ENCODE measurements around the gene TMEM198.

TMEM198 gene

GRCh38 chr2:219538956-219539788, 4.7 kb upstream of the TMEM198 start:
- no peak overlapping the region for H3K4me3 ChIP-seq (ENCODE audit: low read length)
- no peak for DNase-seq (ENCODE audit: low read depth, low spot score)

DNA sequence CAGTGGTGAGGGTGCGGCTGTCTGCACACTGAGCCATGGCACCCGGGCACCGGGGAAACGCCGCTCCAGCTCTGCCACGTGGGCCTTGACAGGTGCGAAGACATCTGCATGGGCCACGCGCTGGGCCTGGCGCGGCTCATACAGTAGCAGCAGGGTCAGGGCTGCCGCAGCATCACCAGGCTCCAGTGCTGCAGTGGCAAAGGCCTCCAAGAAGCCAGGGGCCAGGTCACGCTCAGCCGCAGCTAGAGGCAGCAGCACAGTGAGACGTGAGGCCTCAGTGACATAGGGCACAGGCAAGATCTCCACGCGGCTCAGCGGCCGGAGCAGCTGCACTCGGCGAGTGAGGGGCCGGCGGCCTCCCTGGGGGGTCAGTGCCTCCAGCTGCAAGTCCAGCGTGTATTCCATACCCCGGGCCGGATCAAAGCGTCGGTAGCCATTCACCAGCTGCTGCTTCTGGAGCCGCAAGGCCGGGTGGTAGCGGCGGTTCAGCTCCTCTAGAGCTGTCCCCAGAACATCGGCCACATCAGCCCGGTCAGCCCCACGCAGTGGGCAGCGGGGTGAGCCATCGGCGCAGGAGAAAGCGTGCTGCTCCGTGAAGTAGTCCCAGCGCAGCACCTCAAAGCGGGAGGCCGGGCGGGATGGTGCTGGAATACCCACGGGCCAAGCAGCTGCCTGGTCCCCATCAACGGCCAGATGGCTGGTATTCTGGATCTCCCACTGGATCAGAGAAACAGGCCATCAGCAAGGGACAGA, 3.7 kb upstream of the TMEM198 start:
- no peak overlapping the region for H3K4me3 ChIP-seq (ENCODE audit: low read length)
- no peak for DNase-seq (ENCODE audit: low read depth, low spot score)

- DNase-seq (ENCODE audit: low read depth, low spot score), result no peak
- no peak overlapping the region for H3K4me3 ChIP-seq (ENCODE audit: low read length)
These were observed 2.9 kb upstream of the TMEM198 start for GRCh38 chr2:219540784-219541504.

- DNase-seq (ENCODE audit: low read depth, low spot score), result peak; percentile 76
- H3K4me3 ChIP-seq (ENCODE audit: low read length), result peak overlapping the region; percentile 45
These were observed 2.1 kb upstream of the TMEM198 start for GRCh38 chr2:219541611-219542180.

DNA sequence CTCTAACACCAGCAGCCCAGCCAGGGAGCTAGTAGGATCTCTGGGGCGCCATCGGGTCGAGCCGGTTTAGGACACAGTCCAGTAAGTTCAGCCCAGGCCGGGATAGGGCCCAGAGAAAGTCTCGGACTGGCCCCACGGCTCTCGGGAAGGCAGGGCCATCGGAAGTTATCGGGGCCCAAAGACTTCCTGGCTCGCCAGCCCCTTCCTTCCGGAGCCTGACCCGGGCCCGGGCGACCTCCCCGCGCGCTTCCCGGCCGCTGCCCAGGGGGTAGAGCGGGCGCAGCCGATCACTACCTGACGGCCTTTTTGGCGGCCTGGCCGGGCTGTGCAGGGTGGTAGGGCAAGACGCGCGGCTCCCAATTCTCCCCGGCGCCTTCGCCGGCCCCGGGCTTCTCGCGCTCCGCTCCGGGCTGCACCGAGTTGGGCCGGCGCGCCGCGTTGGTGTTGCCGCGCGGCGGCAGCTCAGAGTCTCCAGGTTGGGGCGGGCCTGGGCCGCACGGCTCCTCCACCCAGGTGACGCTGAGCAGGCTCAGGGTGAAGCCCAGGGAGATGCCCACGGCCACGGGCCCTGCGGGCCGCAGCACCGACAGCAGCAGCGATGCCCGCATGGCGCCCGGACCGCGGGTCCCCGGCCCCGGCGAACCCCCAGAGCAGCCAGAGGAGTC, 765 bp upstream of the TMEM198 start:
- peak overlapping the region; percentile 61 for H3K4me3 ChIP-seq (ENCODE audit: low read length)
- DNase-seq (ENCODE audit: low read depth, low spot score), result no peak

DNA sequence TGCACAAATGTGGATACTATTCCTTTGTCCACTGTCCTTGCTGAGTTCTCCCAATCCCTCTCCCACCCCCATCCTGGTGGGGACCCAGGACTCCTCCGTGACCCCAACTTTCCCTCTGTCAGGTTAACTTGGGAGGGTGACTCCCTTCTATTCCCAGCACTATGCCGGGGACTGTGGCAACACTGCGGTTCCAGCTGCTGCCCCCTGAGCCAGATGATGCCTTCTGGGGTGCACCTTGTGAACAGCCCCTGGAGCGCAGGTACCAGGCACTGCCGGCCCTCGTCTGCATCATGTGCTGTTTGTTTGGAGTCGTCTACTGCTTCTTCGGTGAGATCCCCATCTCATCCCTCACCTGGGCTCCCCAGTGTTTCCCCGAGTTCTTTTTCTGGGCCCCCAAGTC, 739 bp downstream of the TMEM198 start:
- DNase-seq (ENCODE audit: low read depth, low spot score), result no peak
- peak overlapping the region; percentile 61; the same call in 1 of the 2 replicates for H3K4me3 ChIP-seq (ENCODE audit: low read length)

- no peak overlapping the region for H3K4me3 ChIP-seq (ENCODE audit: low read length)
- DNase-seq (ENCODE audit: low read depth, low spot score), result no peak
These were observed 1.6 kb downstream of the TMEM198 start for GRCh38 chr2:219545295-219545942.

GRCh38 chr2:219545943-219546352, 2.1 kb downstream of the TMEM198 start:
- DNase-seq (ENCODE audit: low read depth, low spot score), result no peak
- no peak overlapping the region for H3K4me3 ChIP-seq (ENCODE audit: low read length)

- DNase-seq (ENCODE audit: low read depth, low spot score), result no peak
- no peak overlapping the region for H3K4me3 ChIP-seq (ENCODE audit: low read length)
These were observed 3.8 kb downstream of the TMEM198 start for GRCh38 chr2:219547621-219548020.

DNA sequence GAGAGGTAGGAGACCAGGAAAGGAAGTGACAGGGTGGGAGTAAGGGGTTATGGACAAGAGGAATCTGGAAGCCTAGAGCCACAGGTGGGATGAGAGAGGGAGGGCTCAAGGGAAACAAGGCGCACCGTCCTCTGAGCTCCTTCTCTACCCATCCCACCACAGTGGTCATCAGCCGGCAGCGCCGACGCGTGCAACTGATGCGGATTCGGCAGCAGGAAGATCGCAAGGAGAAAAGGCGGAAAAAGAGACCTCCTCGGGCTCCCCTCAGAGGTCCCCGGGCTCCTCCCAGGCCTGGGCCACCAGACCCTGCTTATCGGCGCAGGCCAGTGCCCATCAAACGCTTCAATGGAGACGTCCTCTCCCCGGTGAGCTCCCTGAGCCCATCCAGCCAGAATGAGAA, 5.2 kb downstream of the TMEM198 start:
- DNase-seq (ENCODE audit: low read depth, low spot score), result no peak

DNA sequence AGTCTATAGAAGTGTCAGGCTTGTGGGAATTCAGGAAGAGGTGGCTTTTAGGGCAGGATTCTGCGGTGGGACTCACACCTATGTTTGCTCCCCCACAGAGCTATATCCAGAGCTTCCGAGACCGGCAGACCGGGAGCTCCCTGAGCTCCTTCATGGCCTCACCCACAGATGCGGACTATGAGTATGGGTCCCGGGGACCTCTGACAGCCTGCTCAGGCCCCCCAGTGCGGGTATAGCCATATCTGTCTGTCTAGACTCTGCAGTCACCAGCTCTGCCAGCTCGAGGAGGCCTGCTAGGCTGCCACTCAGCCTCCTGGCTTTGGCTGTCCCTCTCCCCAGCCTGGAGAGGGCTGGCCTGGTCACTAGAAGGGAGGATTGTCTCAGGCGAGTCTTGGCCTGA, 5.8 kb downstream of the TMEM198 start:
- no peak overlapping the region for H3K4me3 ChIP-seq (ENCODE audit: low read length)
- DNase-seq (ENCODE audit: low read depth, low spot score), result no peak

More for the DNA sequence above, 5.2 kb downstream of the TMEM198 start:
- H3K4me3 ChIP-seq (ENCODE audit: low read length), result no peak overlapping the region

- H3K4me3 ChIP-seq (ENCODE audit: low read length), result no peak overlapping the region
- DNase-seq (ENCODE audit: low read depth, low spot score), result no peak
These were observed 7.9 kb downstream of the TMEM198 start for GRCh38 chr2:219551441-219552381.

DNA sequence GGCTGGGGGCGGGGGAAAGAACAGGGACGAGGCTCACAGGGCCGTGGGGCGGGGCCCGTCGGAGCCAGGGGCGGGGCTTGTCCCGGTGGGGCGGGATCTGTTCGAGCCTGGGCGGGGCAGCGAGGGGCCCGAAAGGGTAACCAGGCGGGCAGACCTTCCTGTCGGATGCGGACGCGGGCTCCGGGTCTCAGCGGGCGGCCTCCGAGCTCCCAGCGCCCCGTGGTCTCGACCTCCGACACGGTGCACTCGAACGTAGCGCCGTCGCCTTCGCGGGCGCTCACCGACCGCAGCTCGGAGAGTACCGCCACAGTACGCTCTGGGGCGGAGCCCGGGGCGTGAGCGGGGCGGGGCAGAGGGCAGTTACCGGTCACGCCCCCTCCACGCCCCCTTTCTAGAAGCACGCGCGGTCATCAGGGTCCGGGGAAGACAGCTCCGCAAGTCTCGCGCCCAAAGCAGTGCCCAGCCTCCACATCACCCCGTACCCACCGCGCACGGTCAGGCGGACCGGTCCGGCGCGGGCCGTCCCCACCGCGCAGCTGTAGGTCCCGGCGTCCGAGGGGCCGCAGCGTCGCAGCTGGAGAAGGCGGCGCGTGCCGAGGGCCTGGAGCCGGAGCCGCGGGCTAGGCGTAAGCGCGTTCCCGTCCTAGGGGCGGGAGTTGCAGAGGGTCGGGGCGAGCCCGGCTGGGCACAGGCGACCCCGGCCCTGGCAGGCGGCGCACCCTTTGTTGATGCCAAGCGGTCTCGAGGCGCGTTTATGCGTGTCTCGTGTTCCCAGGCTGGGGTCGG, 8.7 kb downstream of the TMEM198 start:
- no peak overlapping the region for H3K4me3 ChIP-seq (ENCODE audit: low read length)
- no peak for DNase-seq (ENCODE audit: low read depth, low spot score)

GRCh38 chr2:219553168-219553417, 9.3 kb downstream of the TMEM198 start:
- H3K4me3 ChIP-seq (ENCODE audit: low read length), result no peak overlapping the region
- DNase-seq (ENCODE audit: low read depth, low spot score), result no peak

- no peak for DNase-seq (ENCODE audit: low read depth, low spot score)
- no peak overlapping the region for H3K4me3 ChIP-seq (ENCODE audit: low read length)
These were observed 9.7 kb downstream of the TMEM198 start for GRCh38 chr2:219553463-219553963.

DNA sequence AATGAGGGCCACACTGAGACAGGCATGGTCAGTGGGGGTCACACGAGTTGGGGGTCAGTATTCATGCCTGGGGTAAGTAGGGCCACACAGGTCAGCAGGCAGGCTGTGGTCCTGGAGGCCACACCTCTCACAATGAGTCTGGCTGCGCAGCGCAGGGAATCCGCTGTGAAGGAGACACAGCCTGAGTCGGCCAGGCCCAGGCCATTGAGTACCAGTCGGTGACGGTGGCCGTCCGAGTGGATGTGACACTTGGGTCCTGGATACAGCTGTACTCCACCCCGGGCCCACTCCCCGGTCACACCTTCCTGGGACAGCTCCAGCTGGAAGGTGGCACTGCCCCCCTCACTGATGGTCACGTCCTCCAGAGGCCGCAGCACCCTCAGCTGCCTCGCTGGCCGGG, 10.5 kb downstream of the TMEM198 start:
- no peak for DNase-seq (ENCODE audit: low read depth, low spot score)
- H3K4me3 ChIP-seq (ENCODE audit: low read length), result no peak overlapping the region

DNA sequence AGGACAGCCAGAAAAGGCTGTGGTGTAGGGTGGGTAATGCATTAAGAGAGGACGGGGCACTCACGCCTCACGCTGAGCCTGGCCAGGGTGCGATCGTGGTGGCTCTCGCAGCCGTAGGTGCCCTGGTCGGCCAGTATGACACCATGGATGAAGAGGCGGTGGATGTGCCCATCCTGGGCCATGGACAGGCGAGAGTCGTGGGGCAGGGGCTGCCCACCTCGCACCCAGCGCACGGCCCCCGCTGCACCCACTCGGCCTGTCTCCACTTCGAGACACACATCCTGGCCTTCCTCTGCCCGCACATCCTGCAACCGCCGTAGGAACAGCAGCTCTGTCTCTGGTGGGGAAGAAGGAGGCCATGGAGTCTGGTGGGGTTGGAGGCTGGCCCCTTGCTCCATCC, 12.1 kb downstream of the TMEM198 start:
- DNase-seq (ENCODE audit: low read depth, low spot score), result no peak
- H3K4me3 ChIP-seq (ENCODE audit: low read length), result no peak overlapping the region

Measured in Jurkat, Clone E6-1 (cell line).